ENCODE data around the gene EVA1A. TPM values are rescaled to one million over a fixed set of nuclear protein-coding genes. Genes with fewer than 3 reads are reported as not detected.

Gene EVA1A
- total and polyA plus RNA-seq, 2 donors (not counting 1 experiment from before 2014, with no cell fraction given): 22.8 to 31.7 TPM

DNA sequence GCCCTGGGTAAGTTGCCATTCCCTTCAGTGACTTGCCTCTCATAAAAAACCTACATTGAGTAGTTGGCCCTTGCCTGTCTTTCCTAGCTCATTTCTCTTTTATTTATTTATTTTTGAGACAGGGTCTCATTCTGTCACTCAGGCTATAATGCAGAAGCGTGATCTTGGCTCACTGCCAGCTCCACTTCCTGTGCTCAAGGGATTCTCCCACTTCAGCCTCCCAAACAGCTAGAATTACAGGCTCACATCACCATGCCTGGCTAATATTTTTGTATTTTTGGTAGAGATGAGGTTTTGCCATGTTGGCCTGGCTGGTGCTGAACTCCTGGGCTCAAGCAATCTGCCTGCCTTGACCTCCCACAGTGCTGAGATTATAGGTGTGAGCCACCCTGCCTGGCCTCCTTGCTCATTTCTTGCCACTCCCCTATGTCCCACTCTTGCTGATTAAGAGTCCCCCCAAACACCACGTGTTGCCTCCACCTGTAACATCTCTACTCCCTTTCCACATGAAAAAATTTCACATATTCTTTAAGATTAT is 12.6 kb downstream of the EVA1A start:
- TF ChIP-seq, protein P1, sequence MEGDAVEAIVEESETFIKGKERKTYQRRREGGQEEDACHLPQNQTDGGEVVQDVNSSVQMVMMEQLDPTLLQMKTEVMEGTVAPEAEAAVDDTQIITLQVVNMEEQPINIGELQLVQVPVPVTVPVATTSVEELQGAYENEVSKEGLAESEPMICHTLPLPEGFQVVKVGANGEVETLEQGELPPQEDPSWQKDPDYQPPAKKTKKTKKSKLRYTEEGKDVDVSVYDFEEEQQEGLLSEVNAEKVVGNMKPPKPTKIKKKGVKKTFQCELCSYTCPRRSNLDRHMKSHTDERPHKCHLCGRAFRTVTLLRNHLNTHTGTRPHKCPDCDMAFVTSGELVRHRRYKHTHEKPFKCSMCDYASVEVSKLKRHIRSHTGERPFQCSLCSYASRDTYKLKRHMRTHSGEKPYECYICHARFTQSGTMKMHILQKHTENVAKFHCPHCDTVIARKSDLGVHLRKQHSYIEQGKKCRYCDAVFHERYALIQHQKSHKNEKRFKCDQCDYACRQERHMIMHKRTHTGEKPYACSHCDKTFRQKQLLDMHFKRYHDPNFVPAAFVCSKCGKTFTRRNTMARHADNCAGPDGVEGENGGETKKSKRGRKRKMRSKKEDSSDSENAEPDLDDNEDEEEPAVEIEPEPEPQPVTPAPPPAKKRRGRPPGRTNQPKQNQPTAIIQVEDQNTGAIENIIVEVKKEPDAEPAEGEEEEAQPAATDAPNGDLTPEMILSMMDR (conservative IDR thresholded peaks at IDR 0.05 in 1 of 2, IDR thresholded peaks at IDR 0.05 in 1 of 2; ENCODE audit: low read depth in 1 of 2, low read length in 2 of 2): no peak
- no peak for TF ChIP-seq EZH2 (IDR thresholded peaks at IDR 0.05; ENCODE audit: low read length, missing control alignments)
- DNase-seq (ENCODE audit: low read depth in 2 of 2): peak; percentile 22 to 34

DNA sequence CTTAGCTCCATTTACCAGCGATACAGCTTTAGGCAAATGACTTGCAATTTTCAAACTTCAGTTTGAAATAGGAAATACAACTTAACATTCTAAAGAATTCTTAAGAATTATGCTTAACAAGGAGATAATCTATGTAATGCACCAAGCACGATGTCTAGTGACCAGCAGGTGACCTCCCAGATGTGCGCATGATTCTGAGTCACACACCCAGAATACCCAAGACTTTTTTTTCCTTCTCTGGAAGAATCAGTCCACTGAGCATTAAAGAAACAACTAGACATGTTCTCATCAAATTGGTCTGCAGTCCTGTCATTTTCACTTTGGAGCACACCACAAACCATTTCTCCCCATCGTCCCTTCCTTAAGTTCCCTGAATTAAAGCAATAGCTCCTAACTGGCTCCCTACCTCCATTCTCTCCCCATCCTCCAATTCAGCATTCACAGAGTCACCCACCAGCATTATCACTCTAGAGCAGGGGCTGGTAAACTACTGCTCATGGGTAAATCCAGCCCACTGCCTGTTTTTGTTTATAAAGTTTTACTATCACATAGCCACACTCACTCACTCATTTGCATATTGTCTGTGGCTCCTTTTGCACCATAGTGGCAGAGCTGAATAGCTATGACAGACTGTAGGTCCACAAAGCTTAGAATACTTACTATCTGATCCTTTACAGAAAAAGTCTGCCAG is 13.2 kb downstream of the EVA1A start:
- TF ChIP-seq, protein P1 (conservative IDR thresholded peaks at IDR 0.05 in 1 of 2, IDR thresholded peaks at IDR 0.05 in 1 of 2; ENCODE audit: low read depth in 1 of 2, low read length in 2 of 2): no peak
- no peak for TF ChIP-seq EZH2 (IDR thresholded peaks at IDR 0.05; ENCODE audit: low read length, missing control alignments)
- H3K27ac ChIP-seq (ENCODE audit: insufficient read depth, low read length): peak overlapping the region; percentile 20
- no peaks in the 10 kb centered on the region for H3K9me3 ChIP-seq (ENCODE audit: control insufficient read depth, insufficient read depth, low read depth, low read length)
- peak; percentile 57 to 95 for DNase-seq (ENCODE audit: low read depth in 2 of 2)
- no peaks in the 10 kb centered on the region for H3K27me3 ChIP-seq (ENCODE audit: control insufficient read depth, insufficient read depth, low read length)
- no peak overlapping the region for H3K4me2 ChIP-seq (ENCODE audit: extremely low read depth, insufficient read depth, low read length)
- peaks cover 8% of the 10 kb centered on the region for H3K4me1 ChIP-seq (ENCODE audit: control insufficient read depth, extremely low read depth, insufficient read depth, low read length)
- H4K20me1 ChIP-seq (ENCODE audit: control insufficient read depth, extremely low read depth, insufficient read depth, low read length): no peaks in the 10 kb centered on the region
- no peak overlapping the region for H2AFZ ChIP-seq (ENCODE audit: low read length)
- no peak overlapping the region for H3K4me3 ChIP-seq (replicated peaks in 1 of 4; ENCODE audit: control extremely low read depth in 1 of 4, insufficient read depth in 1 of 4, low read depth in 3 of 4, low read length in 4 of 4)
- peaks cover 4% of the 10 kb centered on the region for H3K36me3 ChIP-seq (ENCODE audit: control insufficient read depth, insufficient read depth, low read length)
- H3K9ac ChIP-seq (ENCODE audit: insufficient read depth, low read length): no peak overlapping the region
- peaks cover 40% of the 10 kb centered on the region for H3K79me2 ChIP-seq (ENCODE audit: control insufficient read depth, insufficient read depth, low read length)

More for the DNA sequence above, 12.6 kb downstream of the EVA1A start:
- peaks cover 44% of the 10 kb centered on the region for H3K79me2 ChIP-seq (ENCODE audit: control insufficient read depth, insufficient read depth, low read length)
- H3K36me3 ChIP-seq (ENCODE audit: control insufficient read depth, insufficient read depth, low read length): peaks cover 4% of the 10 kb centered on the region
- H3K4me3 ChIP-seq (replicated peaks in 1 of 4; ENCODE audit: control extremely low read depth in 1 of 4, insufficient read depth in 1 of 4, low read depth in 3 of 4, low read length in 4 of 4): no peak overlapping the region
- H3K27me3 ChIP-seq (ENCODE audit: control insufficient read depth, insufficient read depth, low read length): no peaks in the 10 kb centered on the region
- H3K9ac ChIP-seq (ENCODE audit: insufficient read depth, low read length): no peak overlapping the region
- no peaks in the 10 kb centered on the region for H3K9me3 ChIP-seq (ENCODE audit: control insufficient read depth, insufficient read depth, low read depth, low read length)
- peaks cover 8% of the 10 kb centered on the region for H3K4me1 ChIP-seq (ENCODE audit: control insufficient read depth, extremely low read depth, insufficient read depth, low read length)
- H3K4me2 ChIP-seq (ENCODE audit: extremely low read depth, insufficient read depth, low read length): no peak overlapping the region
- no peaks in the 10 kb centered on the region for H4K20me1 ChIP-seq (ENCODE audit: control insufficient read depth, extremely low read depth, insufficient read depth, low read length)
- H3K27ac ChIP-seq (ENCODE audit: insufficient read depth, low read length): peak overlapping the region; percentile 20
- no peak overlapping the region for H2AFZ ChIP-seq (ENCODE audit: low read length)

DNA sequence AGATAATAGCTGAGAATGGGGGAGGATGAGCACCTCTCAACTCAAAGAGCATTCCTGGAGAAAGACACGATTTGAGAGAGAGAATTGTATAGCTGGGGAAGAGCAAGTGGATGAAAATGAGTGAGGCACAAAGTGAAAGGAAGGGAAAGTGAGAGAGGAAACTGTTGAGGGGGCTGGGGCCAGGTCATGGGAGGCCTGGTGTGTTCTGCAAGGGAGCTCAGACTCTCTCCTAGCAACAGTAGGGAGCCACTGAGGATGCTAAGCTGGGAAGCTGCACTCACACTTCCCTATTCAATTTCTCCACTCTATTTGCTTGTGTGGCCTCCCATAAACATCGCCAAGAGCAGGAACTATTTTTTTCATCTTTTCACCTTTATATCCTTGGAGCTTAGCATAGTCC is 14.8 kb downstream of the EVA1A start:
- Histone ChIP-seq H3K27ac (ENCODE audit: insufficient read depth, low read length) (no peak overlapping the region), H3K27me3 (ENCODE audit: control insufficient read depth, insufficient read depth, low read length) (no peaks in the 10 kb centered on the region), H3K79me2 (ENCODE audit: control insufficient read depth, insufficient read depth, low read length) (peaks cover 33% of the 10 kb centered on the region), H3K36me3 (ENCODE audit: control insufficient read depth, insufficient read depth, low read length) (peaks cover 6% of the 10 kb centered on the region), H2AFZ (ENCODE audit: low read length) (no peak overlapping the region), H3K4me1 (ENCODE audit: control insufficient read depth, extremely low read depth, insufficient read depth, low read length) (peaks cover 8% of the 10 kb centered on the region), H3K9me3 (ENCODE audit: control insufficient read depth, insufficient read depth, low read depth, low read length) (no peaks in the 10 kb centered on the region), H3K4me2 (ENCODE audit: extremely low read depth, insufficient read depth, low read length) (no peak overlapping the region), H4K20me1 (ENCODE audit: control insufficient read depth, extremely low read depth, insufficient read depth, low read length) (no peaks in the 10 kb centered on the region), H3K9ac (ENCODE audit: insufficient read depth, low read length) (no peak overlapping the region), H3K4me3 (replicated peaks in 1 of 4; ENCODE audit: control extremely low read depth in 1 of 4, insufficient read depth in 1 of 4, low read depth in 3 of 4, low read length in 4 of 4) (no peak overlapping the region)
- no peak for DNase-seq (ENCODE audit: low read depth in 2 of 2)
- TF ChIP-seq, protein P1 (conservative IDR thresholded peaks at IDR 0.05 in 1 of 2, IDR thresholded peaks at IDR 0.05 in 1 of 2; ENCODE audit: low read depth in 1 of 2, low read length in 2 of 2): no peak
- TF ChIP-seq EZH2 (IDR thresholded peaks at IDR 0.05; ENCODE audit: low read length, missing control alignments): no peak

Data from fibroblast of lung (primary cell).